HG03439 (cell line): ENCODE measurements around the gene GGTLC2.
"Not testable (repeated sequence)": the region's sequence is repeated elsewhere in the genome, so short reads cannot be mapped to it uniquely, and the experiment has no call there.

ENCODE experiments used
- ATAC-seq: cut with Tn5 transposase; IDR thresholded peaks from one replicate; pipeline ENCODE4 v1.9.1; 2021; ENCODE audit warnings: mild to moderate bottlenecking, moderate library complexity; ENCODE audit not compliant: unreplicated experiment

Gene GGTLC2

DNA sequence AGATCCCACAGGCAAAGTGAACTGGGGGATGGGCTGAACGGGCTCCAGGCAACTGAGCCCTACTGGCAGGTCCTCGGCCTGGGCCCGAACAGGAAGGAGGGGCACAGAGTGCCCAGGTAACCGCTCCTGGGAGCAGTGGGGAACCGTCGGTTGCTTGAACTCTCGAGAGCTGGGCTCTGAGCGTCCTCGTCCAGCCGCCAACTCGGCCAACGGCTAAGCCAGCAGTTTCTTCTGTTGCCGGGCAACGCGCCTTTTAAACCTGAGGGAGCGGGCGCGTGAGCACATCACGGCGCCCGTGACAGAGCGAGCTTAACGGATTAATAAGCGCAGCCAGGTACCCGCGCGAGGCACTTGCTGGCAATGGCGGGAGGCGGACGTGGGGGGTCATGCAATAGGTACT, at the start of gene GGTLC2:
TSS of gene GGTLC2 (plus strand) at position 301 of the 400 bp plus-strand sequence. CDS start 1,732 bp downstream, outside the sequence.
- ATAC-seq, result not testable (repeated sequence)

- no peak for ATAC-seq
These were observed 49.2 kb upstream of the GGTLC2 start for GRCh38 chr22:22595001-22595835.

DNA sequence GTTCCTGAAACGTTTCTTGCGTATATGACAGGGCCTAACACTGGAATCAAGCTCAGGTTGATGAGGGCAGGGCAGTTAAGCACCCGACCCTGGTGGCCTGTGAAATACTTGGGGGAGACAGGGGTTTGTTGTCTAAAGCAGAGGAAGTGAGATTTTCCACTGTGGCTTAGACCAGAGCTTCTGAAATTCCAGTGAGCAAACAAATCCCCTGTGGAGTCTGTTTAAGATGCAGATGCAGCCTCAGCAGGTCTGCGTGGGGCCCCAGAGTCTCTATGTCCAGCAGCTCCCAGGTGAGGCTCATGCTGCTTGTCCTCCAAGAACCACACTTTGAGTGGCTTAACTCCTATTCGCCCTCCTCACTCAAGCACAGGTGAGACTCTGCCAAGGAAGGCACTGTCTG, 46.3 kb upstream of the GGTLC2 start:
- no peak for ATAC-seq

DNA sequence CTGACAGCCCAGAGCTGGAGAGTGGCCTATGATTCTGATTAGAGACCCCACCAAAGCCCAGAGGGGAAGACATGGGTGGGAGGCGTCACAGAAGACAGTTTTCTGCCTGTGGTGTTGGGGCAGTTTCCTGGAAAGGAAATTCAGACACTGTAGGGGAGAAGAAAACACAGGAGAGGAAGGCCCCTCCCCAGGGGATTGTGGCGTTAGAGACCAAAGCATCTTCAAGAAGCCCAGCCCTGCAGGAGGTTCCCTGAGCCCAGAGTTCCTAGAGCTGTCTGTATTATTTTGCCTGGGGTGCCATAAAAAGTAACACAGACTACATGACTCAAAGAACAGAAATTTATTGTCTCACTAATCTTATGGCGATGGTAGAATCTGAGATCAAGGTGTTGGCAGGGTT, 45.2 kb upstream of the GGTLC2 start:
- ATAC-seq, result no peak

DNA sequence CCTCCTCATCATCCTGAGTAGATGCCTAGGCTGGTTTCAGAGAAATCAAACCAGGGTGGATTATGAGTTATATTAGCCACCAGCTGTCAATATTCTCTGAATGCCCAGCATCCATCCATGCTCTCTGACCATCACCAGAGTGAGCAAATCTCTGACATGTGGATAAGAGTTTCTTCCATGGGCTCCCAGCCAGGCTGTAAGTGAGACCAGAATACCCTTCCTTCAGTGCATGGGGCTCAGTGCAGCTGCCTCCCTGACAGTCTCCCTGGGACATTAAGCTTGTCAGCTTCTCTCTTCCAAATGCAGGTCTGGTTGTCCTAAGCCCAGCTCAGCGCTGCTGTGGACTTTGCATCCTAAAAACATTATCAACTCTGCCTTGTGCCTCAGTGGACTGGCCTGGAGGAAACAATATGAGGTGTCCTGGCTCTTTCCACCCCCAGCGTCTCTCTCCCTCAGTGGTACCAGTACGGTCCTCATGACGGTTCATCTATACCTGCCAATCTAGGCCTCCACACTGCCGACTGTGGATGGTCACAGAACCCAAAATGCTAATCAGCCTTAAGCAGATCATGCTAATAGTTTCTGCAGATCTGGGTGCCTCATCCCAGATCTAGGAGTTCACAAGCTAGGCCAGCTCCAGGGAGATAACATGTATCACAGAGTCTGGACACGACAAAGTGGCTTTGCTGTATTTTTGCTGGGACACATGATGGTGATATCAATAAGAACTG, 43.7 kb upstream of the GGTLC2 start:
- ATAC-seq, result no peak

GRCh38 chr22:22603470-22603947, 40.9 kb upstream of the GGTLC2 start:
- ATAC-seq, result no peak

GRCh38 chr22:22604326-22605073, 39.9 kb upstream of the GGTLC2 start:
- no peak for ATAC-seq

GRCh38 chr22:22605074-22605404, 39.4 kb upstream of the GGTLC2 start:
- no peak for ATAC-seq

DNA sequence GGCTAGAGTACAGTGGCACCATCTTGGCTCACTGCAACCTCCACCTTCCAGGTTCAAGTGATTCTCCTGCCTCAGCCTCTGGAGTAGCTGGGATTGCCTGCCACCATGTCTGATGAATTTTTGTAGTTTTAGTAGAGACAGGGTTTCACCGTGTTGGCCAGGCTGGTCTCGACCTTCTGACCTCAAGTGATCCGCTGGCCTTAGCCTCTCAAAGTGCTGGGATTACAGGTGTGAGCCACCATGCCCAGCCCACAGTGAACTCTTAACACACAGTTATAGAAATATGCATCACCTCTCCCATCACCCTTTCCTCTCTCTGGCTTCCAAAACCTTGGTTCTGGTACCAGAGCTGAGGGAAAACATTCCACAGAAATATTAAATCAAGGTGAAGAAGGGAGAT, 36.4 kb upstream of the GGTLC2 start:
- not testable (repeated sequence) for ATAC-seq

- no peak for ATAC-seq
These were observed 35.1 kb upstream of the GGTLC2 start for GRCh38 chr22:22609291-22609690.

DNA sequence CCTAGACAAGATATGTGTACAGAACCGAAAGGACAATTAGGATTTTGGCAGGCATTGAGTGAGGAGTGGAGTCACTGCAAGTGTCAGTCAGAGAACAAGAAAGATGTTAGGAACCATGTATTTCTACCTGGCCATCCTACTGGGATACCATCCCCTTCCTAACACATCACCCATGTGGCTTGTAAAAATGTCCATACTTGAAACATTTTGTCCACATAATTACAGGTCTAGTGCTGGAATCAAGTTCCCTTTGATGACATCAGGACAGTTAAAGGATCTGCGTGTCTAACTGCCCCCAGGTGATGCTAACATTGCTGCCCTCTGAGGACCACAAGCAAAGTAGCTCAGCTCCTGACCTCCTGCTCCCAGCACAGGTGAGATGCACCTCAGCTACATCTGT, 31.9 kb upstream of the GGTLC2 start:
- ATAC-seq, result no peak

- ATAC-seq, result no peak
These were observed 30.3 kb upstream of the GGTLC2 start for GRCh38 chr22:22614065-22614464.

GRCh38 chr22:22616636-22617035, 27.8 kb upstream of the GGTLC2 start:
- no peak for ATAC-seq

DNA sequence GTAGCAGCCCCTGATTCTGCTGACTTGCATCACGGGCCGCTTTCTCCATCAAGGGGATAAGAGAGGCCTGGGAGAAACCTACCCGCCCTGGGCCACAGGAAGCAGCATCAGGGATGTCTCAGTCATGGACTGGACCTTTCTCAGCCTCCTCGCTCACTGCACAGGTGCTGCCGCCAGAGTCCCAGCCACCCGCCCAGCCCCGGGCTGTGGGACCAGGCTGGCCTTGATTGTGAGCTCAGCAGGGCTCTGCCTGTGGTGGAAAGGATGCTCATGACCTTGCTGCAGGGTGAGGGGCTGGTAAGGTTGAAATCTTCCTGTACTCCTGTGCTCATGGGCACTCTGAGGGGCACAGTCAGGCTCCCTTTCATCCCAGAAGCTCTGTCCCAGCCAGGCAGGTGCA, 26.0 kb upstream of the GGTLC2 start:
- ATAC-seq, result no peak

GRCh38 chr22:22618923-22619322, 25.5 kb upstream of the GGTLC2 start:
- ATAC-seq, result no peak

- ATAC-seq, result no peak
These were observed 24.5 kb upstream of the GGTLC2 start for GRCh38 chr22:22619765-22620414.

GRCh38 chr22:22628546-22629495, 15.6 kb upstream of the GGTLC2 start:
- not testable (repeated sequence) for ATAC-seq

GRCh38 chr22:22631223-22631652, 13.2 kb upstream of the GGTLC2 start:
- not testable (repeated sequence) for ATAC-seq

- not testable (repeated sequence) for ATAC-seq
These were observed 12.2 kb upstream of the GGTLC2 start for GRCh38 chr22:22632226-22632625.

GRCh38 chr22:22633533-22633932, 10.9 kb upstream of the GGTLC2 start:
- ATAC-seq, result not testable (repeated sequence)
